ENCODE results near the gene HSD17B8.

Gene HSD17B8

GRCh38 chr6:33171016-33171879, 33.2 kb upstream of the HSD17B8 start:
- no peak for DNase-seq (ENCODE audit: low read depth in 2 of 3, low spot score in 1 of 3)

- no peak for DNase-seq (ENCODE audit: low read depth in 2 of 3, low spot score in 1 of 3)
Observed at GRCh38 chr6:33171880-33172687, 32.4 kb upstream of the HSD17B8 start.

GRCh38 chr6:33172688-33173534, 31.5 kb upstream of the HSD17B8 start:
- DNase-seq (ENCODE audit: low read depth in 2 of 3, low spot score in 1 of 3), result no peak

GRCh38 chr6:33173535-33174180, 30.8 kb upstream of the HSD17B8 start:
- no peak for DNase-seq (ENCODE audit: low read depth in 2 of 3, low spot score in 1 of 3)

GRCh38 chr6:33174784-33175183, 29.7 kb upstream of the HSD17B8 start:
- DNase-seq (ENCODE audit: low read depth in 2 of 3, low spot score in 1 of 3), result no peak

GRCh38 chr6:33175436-33176069, 28.9 kb upstream of the HSD17B8 start:
- no peak for DNase-seq (ENCODE audit: low read depth in 2 of 3, low spot score in 1 of 3)

GRCh38 chr6:33176906-33177305, 27.5 kb upstream of the HSD17B8 start:
- no peak for DNase-seq (ENCODE audit: low read depth in 2 of 3, low spot score in 1 of 3)

- DNase-seq (ENCODE audit: low read depth in 2 of 3, low spot score in 1 of 3), result no peak
Observed at GRCh38 chr6:33177552-33178446, 26.7 kb upstream of the HSD17B8 start.

- no peak for DNase-seq (ENCODE audit: low read depth in 2 of 3, low spot score in 1 of 3)
Observed at GRCh38 chr6:33178755-33179475, 25.5 kb upstream of the HSD17B8 start.

- DNase-seq (ENCODE audit: low read depth in 2 of 3, low spot score in 1 of 3), result no peak
Observed at GRCh38 chr6:33181141-33181540, 23.3 kb upstream of the HSD17B8 start.

- no peak for DNase-seq (ENCODE audit: low read depth in 2 of 3, low spot score in 1 of 3)
Observed at GRCh38 chr6:33183071-33183683, 21.3 kb upstream of the HSD17B8 start.

GRCh38 chr6:33185190-33185589, 19.3 kb upstream of the HSD17B8 start:
- no peak for DNase-seq (ENCODE audit: low read depth in 2 of 3, low spot score in 1 of 3)

- no peak for DNase-seq (ENCODE audit: low read depth in 2 of 3, low spot score in 1 of 3)
Observed at GRCh38 chr6:33185654-33186187, 18.7 kb upstream of the HSD17B8 start.

GRCh38 chr6:33187809-33188208, 16.6 kb upstream of the HSD17B8 start:
- no peak for DNase-seq (ENCODE audit: low read depth in 2 of 3, low spot score in 1 of 3)

GRCh38 chr6:33189164-33189563, 15.3 kb upstream of the HSD17B8 start:
- DNase-seq (ENCODE audit: low read depth in 2 of 3, low spot score in 1 of 3), result no peak

GRCh38 chr6:33189625-33190448, 14.6 kb upstream of the HSD17B8 start:
- no peak for DNase-seq (ENCODE audit: low read depth in 2 of 3, low spot score in 1 of 3)

- no peak for DNase-seq (ENCODE audit: low read depth in 2 of 3, low spot score in 1 of 3)
Observed at GRCh38 chr6:33190504-33191107, 13.8 kb upstream of the HSD17B8 start.

Measured in stimulated activated CD4-positive, alpha-beta T cell treated with anti-CD3 and anti-CD28 coated beads, Interleukin-12 subunit alpha, Interleukin-12 subunit beta, amount 100 ng/mL, for 48 hours (primary cell).